B cell (primary cell): ENCODE results near the gene GRIK2. TPM values are rescaled to one million over a fixed set of nuclear protein-coding genes. Genes with fewer than 3 reads are reported as not detected.

ENCODE experiments used
- ATAC-seq: fragments of 200-7000 bp; cut with Tn5 transposase; one replicate; pipeline ENCODE4 v1.10.0; 2021; ENCODE audit warnings: low read depth, mild to moderate bottlenecking, moderate number of reproducible peaks, moderate library complexity
- CTCF ChIA-PET: fragments of 350-600 bp; sonication (Branson Sonifier 250); formaldehyde crosslinking; loops from one replicate; lab custom pipeline; 2021; ENCODE audit warnings: antibody characterized with exemption, inconsistent platforms; lab: Charles Lee
- POLR2A ChIA-PET: fragments of 350-600 bp; sonication (Branson Sonifier 250); formaldehyde crosslinking; loops from one replicate; lab custom pipeline; 2021; ENCODE audit warnings: antibody characterized with exemption; lab: Charles Lee
- DNase-seq: peaks from one replicate; pipeline ENCODE4 v3.0.0; 2013
- H2AFZ ChIP-seq: 2 replicates; pipeline ENCODE4 v1.6.1; 2012; ENCODE audit warnings: mild to moderate bottlenecking, low read depth, low read length; ENCODE audit not compliant: insufficient read depth, poor library complexity, severe bottlenecking
- H3K27ac ChIP-seq, 2 donors: 1 replicate in 1 of 2; 2 replicates in 1 of 2; pipeline ENCODE4 v1.5.1; 2012 to 2013; ENCODE audit warnings: low read length in 2 of 2, mild to moderate bottlenecking in 2 of 2, moderate library complexity in 1 of 2
- H3K27me3 ChIP-seq, 4 experiments: fragments of 200-600 bp in 1 of 4; sonication (generic) in 1 of 4; replicated peaks in 1 of 4; 1 replicate in 2 of 4; 2 replicates in 2 of 4; pipeline versions ENCODE4 v1.6.1 to v1.7.0; 2013 to 2016; ENCODE audit warnings: low read length in 3 of 4, mild to moderate bottlenecking in 2 of 4, mixed read lengths in 1 of 4, moderate library complexity in 1 of 4; ENCODE audit not compliant: insufficient read depth in 4 of 4, control insufficient read depth in 3 of 4; ENCODE audit errors: control extremely low read depth in 1 of 4
- H3K36me3 ChIP-seq, 2 experiments: replicated peaks in 1 of 2; 1 replicate in 1 of 2; 2 replicates in 1 of 2; pipeline versions ENCODE4 v1.6.1 to v1.7.1; 2013; ENCODE audit warnings: low read length in 1 of 2; ENCODE audit not compliant: insufficient read depth in 2 of 2, control insufficient read depth in 1 of 2; ENCODE audit errors: control extremely low read depth in 1 of 2, extremely low read depth in 1 of 2
- H3K4me1 ChIP-seq, 2 donors: fragments of 200-600 bp in 1 of 2; sonication (generic) in 1 of 2; 1 replicate in 1 of 2; 2 replicates in 1 of 2; pipeline versions ENCODE4 v1.5.1 to v1.6.1; 2013 to 2017; ENCODE audit warnings: low read length in 2 of 2; ENCODE audit not compliant: control insufficient read depth in 2 of 2, insufficient read depth in 2 of 2
- H3K4me2 ChIP-seq: replicated peaks from 2 replicates; pipeline ENCODE3; 2012; ENCODE audit warnings: mild to moderate bottlenecking, low read depth, low read length; ENCODE audit not compliant: poor library complexity, severe bottlenecking
- H3K4me3 ChIP-seq, 5 experiments: fragments of 200-600 bp in 1 of 5; sonication (generic) in 1 of 5; 1 replicate in 3 of 5; 2 replicates in 2 of 5; pipeline versions ENCODE4 v1.5.1 to v1.7.0; 2011 to 2016; ENCODE audit warnings: low read length in 4 of 5, mild to moderate bottlenecking in 4 of 5, low read depth in 2 of 5, control low read depth in 1 of 5, moderate library complexity in 1 of 5; ENCODE audit not compliant: insufficient read depth in 1 of 5; ENCODE audit errors: control extremely low read depth in 1 of 5, extremely low read depth in 1 of 5
- H3K79me2 ChIP-seq: fragments of 200-600 bp; sonication (generic); one replicate; pipeline ENCODE4 v1.6.0; 2016; ENCODE audit warnings: low read length; ENCODE audit not compliant: control insufficient read depth, insufficient read depth
- H3K9ac ChIP-seq: fragments of 200-600 bp; sonication (generic); 2 replicates; pipeline ENCODE4 v1.6.1; 2017; ENCODE audit warnings: mild to moderate bottlenecking, low read length, moderate library complexity
- H3K9me3 ChIP-seq, 3 donors: one replicate each; pipeline versions ENCODE4 v1.6.1 to v1.7.1; 2013; ENCODE audit warnings: low read length in 2 of 3; ENCODE audit not compliant: control insufficient read depth in 2 of 3, insufficient read depth in 1 of 3; ENCODE audit errors: control extremely low read depth in 1 of 3
- H4K20me1 ChIP-seq: 2 replicates; pipeline ENCODE4 v1.6.0; 2012; ENCODE audit warnings: mild to moderate bottlenecking, low read length; ENCODE audit not compliant: insufficient read depth, control insufficient read depth, poor library complexity, severe bottlenecking
- H3K27ac Mint-ChIP-seq: one replicate; pipeline ENCODE4 v1.8.0; 2021; ENCODE audit warnings: mixed read lengths
- H3K27me3 Mint-ChIP-seq: one replicate; pipeline ENCODE4 v1.8.0; 2021; ENCODE audit warnings: mixed read lengths
- H3K4me1 Mint-ChIP-seq: one replicate; pipeline ENCODE4 v1.8.0; 2021; ENCODE audit warnings: mixed read lengths
- H3K4me3 Mint-ChIP-seq: one replicate; pipeline ENCODE4 v1.8.0; 2021; ENCODE audit warnings: mixed read lengths
- H3K9me3 Mint-ChIP-seq: one replicate; pipeline ENCODE4 v1.8.0; 2022; ENCODE audit warnings: mixed read lengths; ENCODE audit not compliant: insufficient read depth
- CTCF ChIP-seq: fragments of 200-600 bp; IDR thresholded peaks from one replicate; pipeline ENCODE4 v1.8.0; 2022; ENCODE audit warnings: antibody characterized with exemption, mild to moderate bottlenecking
- EZH2 ChIP-seq: IDR thresholded peaks from 2 replicates; pipeline ENCODE4 v1.6.1; 2012; ENCODE audit warnings: borderline replicate concordance, low read depth, mild to moderate bottlenecking, moderate library complexity, low read length; ENCODE audit not compliant: insufficient read depth, poor library complexity, severe bottlenecking
- WGBS: methylation state at CpG from one replicate; pipeline ENCODE4 v1.1.5; 2013; ENCODE audit warnings: missing lambda C conversion rate; ENCODE audit not compliant: insufficient coverage; 5-methylcytosine and 5-hydroxymethylcytosine counted together
- intact Hi-C: fragments of 100-400 bp; cut with micrococcal nuclease; formaldehyde crosslinking; loops from one replicate; pipeline ENCODE4 v1.10.0; 2022
- polyA plus RNA-seq: library from polyadenylated mRNA; depleted of rRNA; stranded (reverse); fragments of >200 nt; gene quantifications from 2 replicates; pipeline ENCODE4 v1.2.3, GENCODE V29; 2012
- total RNA-seq, 2 donors: library from RNA; stranded (reverse); fragments of 120-200 nt in 1 of 2; gene quantifications; 1 replicate in 1 of 2; 2 replicates in 1 of 2; pipeline versions ENCODE4 v1.2.3 to v1.2.4, GENCODE V29; 2013 to 2022

The GRIK2 gene
- total and polyA plus RNA-seq, 2 donors (not counting 1 experiment from before 2014, with no cell fraction given) = not detected

DNA sequence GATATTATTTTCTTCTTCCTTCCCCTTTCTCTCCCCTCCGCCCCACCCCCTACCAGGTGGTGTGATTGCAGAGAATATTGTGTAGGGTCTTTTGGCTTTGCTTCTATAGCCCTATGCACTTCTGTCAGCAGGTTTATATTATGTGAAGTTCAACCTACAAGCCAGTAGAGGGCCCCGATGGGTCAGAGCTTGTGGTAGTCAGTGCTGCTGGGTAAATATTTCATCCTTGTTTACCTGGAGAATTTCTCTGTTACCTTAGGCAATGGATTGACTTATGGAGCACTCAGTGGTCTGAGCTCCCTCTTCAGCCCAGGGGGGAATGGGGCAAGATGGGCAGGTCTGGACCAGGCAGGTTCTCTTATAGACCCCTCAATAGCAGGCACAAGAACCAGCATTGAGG lies 720.9 kb downstream of the GRIK2 start:
- DNase-seq (no peak), ATAC-seq (no peak)
- Mint-ChIP-seq H3K27ac (no peak overlapping the region), H3K4me1 (no peaks in the 10 kb centered on the region), H3K4me3 (no peak overlapping the region), H3K27me3 (no peaks in the 10 kb centered on the region), H3K9me3 (no peaks in the 10 kb centered on the region)
- ChIA-PET CTCF (no interaction called here), POLR2A (no interaction called here)
- 13% methylated on average over 1 of the region's 2 CpGs for WGBS
- intact Hi-C loops = no loop called here
- no peaks in the 10 kb centered on the region for H4K20me1 ChIP-seq
- H3K9me3 ChIP-seq = peaks cover 0 to 2% (median 0%) of the 10 kb centered on the region in 3 donors
- H3K27ac ChIP-seq = no peak overlapping the region
- H3K4me3 ChIP-seq = no peak overlapping the region
- no peaks in the 10 kb centered on the region for H3K27me3 ChIP-seq
- H3K4me1 ChIP-seq = no peaks in the 10 kb centered on the region
- no peaks in the 10 kb centered on the region for H3K36me3 ChIP-seq
- H3K79me2 ChIP-seq = no peaks in the 10 kb centered on the region
- TF ChIP-seq CTCF = no peak
- TF ChIP-seq EZH2 = no peak
- no peak overlapping the region for H3K4me2 ChIP-seq
- no peak overlapping the region for H3K9ac ChIP-seq
- H2AFZ ChIP-seq = no peak overlapping the region

- POLR2A ChIA-PET = no interaction called here
- no peak for TF ChIP-seq CTCF
- no peak for TF ChIP-seq EZH2
- Mint-ChIP-seq H3K27ac (no peak overlapping the region), H3K4me1 (no peaks in the 10 kb centered on the region), H3K9me3 (peaks cover 3% of the 10 kb centered on the region), H3K27me3 (no peaks in the 10 kb centered on the region), H3K4me3 (no peak overlapping the region)
- no CpG with 5 or more reads among the region's 1 CpG for WGBS
- ATAC-seq (no peak), DNase-seq (no peak)
- H3K4me1 ChIP-seq = no peaks in the 10 kb centered on the region
- no peak overlapping the region for H3K9ac ChIP-seq
- CTCF ChIA-PET = no interaction called here
- H3K4me2 ChIP-seq = no peak overlapping the region
- no peak overlapping the region for H2AFZ ChIP-seq
- peaks cover 0 to 2% (median 0%) of the 10 kb centered on the region in 3 donors for H3K9me3 ChIP-seq
- no peaks in the 10 kb centered on the region for H3K79me2 ChIP-seq
- intact Hi-C loops = no loop called here
- no peaks in the 10 kb centered on the region for H3K27me3 ChIP-seq
- H3K36me3 ChIP-seq = no peaks in the 10 kb centered on the region
- H3K4me3 ChIP-seq = no peak overlapping the region
- no peaks in the 10 kb centered on the region for H4K20me1 ChIP-seq
- H3K27ac ChIP-seq = no peak overlapping the region
These were observed 722.4 kb downstream of the GRIK2 start for GRCh38 chr6:102115911-102116310.
